Urinary bladder (tissue), 4 donors: Measurements from ENCODE around the gene SUFU. TPM values are rescaled to one million over a fixed set of nuclear protein-coding genes. Genes with fewer than 3 reads are reported as not detected.
"Not testable (repeated sequence)": the region's sequence is repeated elsewhere in the genome, so short reads cannot be mapped to it uniquely, and the experiment has no call there.

Experiments used
- DNase-seq: peaks from one replicate; pipeline ENCODE4 v3.0.0-alpha.2; 2015; ENCODE audit errors: extremely low spot score
- H3K27ac ChIP-seq: one replicate; pipeline ENCODE4 v1.5.1; 2013; ENCODE audit warnings: low read depth, mild to moderate bottlenecking, moderate library complexity
- H3K36me3 ChIP-seq: one replicate; pipeline ENCODE4 v1.6.1; 2013; ENCODE audit warnings: mild to moderate bottlenecking, moderate library complexity; ENCODE audit not compliant: insufficient read depth
- H3K4me1 ChIP-seq: one replicate; pipeline ENCODE4 v1.6.1; 2013; ENCODE audit warnings: mild to moderate bottlenecking, moderate library complexity; ENCODE audit not compliant: insufficient read depth
- H3K4me3 ChIP-seq: one replicate; pipeline ENCODE4 v1.5.1; 2013; ENCODE audit warnings: low read depth, low read length
- WGBS: extraction: QIAGEN DNeasy Blood & Tissue Kit; methylation state at CpG from one replicate; pipeline ENCODE4 v1.1.7; 2013; 5-methylcytosine and 5-hydroxymethylcytosine counted together
- polyA plus RNA-seq: library from polyadenylated mRNA; stranded (reverse); fragments of 200-250 nt; gene quantifications from one replicate; pipeline ENCODE4 v1.2.3, GENCODE V29; 2013
- total RNA-seq: library from RNA; depleted of rRNA; stranded (reverse); fragments of >200 nt; gene quantifications from one replicate; pipeline ENCODE4 v1.2.3, GENCODE V29; 2014
- donor health status: healthy with polysubstance abuse.
- donor health status: healthy.

Gene SUFU
- total RNA-seq (8.1 TPM), polyA plus RNA-seq (11.2 TPM)

DNA sequence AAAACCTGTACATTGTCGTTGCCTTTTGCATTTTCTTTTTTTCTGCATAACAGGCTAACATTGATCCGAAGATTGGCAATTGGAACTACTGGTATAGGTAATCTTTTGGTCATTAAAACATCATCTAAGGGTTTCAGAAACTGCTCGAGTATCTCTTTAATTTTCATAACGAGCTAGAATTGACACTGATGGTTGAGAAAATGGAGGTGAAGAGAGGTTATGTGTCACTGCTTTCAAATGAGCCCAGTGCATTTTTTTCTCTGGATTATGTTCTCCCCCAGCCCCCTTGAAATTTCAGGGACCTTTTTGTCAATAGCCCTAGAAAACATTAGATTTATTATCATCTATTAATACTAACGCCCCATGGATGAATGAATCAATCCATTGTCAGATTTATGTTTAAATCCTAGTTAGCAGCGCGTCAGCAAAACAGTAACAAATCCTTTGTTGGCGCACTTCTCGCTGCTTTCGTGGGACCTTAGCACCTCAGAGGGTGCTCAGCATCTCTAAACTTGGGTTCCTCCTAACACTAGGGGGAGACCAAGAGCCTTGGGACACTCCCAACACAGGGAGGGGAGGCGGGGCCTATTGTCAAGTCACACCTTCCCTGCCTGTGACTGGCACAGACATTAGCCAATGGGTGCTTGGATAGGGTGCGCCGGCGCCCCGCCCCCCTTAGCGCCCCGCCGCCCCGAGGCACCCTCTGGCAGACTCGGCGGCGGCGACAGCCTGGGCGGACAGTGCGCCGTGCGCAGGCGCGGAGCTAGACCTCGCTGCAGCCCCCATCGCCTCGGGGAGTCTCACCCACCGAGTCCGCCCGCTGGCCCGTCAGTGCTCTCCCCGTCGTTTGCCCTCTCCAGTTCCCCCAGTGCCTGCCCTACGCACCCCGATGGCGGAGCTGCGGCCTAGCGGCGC, at the start of gene SUFU:
TSS of gene SUFU (plus strand) at position 709 of the 915 bp plus-strand sequence. CDS start at position 890, 181 bp downstream.
- peak; percentile 96 for DNase-seq
- peaks cover 2% of the 10 kb centered on the region for H3K4me1 ChIP-seq
- peak within 1 kb of the TSS; percentile 73 for H3K27ac ChIP-seq
- peak within 1 kb of the TSS; percentile 96 for H3K4me3 ChIP-seq
- no peaks in the 10 kb centered on the region for H3K36me3 ChIP-seq
- under 1% methylated on average over 44 of the region's 44 CpGs for WGBS

GRCh38 chr10:102454662-102455487, 48.9 kb upstream of the SUFU start:
- 60% methylated on average over 13 of the region's 13 CpGs for WGBS
- H3K36me3 ChIP-seq, H3K4me1 ChIP-seq, DNase-seq, H3K4me3 ChIP-seq, H3K27ac ChIP-seq: not testable (repeated sequence)

DNA sequence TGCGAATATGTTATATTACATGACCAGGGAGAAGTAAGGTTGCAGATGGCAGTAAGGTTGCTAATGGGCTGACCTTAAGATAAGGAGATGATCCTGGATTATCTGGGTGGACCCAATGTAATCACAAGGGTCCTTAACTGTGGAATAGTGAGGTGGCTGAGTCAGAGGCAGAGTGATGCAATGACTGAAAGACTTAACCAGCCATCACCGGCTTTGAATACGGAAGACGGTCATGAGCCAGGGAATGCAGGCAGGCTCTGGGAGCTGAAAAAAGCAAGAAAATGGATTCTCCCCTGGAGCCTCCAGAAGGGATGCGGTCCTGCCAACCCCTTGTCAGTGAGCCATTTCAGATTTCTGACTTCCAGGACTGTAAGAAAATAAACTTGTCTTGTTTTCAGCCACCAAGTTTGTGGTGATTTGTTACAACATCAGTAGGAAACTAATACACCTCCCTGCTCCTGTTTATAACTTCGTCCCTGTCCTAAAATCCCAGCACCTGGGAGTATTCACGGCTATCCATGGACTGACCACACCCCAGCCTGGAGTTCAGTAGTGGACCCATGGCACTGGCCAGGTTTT, 47.8 kb upstream of the SUFU start:
- 65% methylated on average over 7 of the region's 7 CpGs for WGBS
- no peak for DNase-seq
- Histone ChIP-seq H3K4me3 (no peak overlapping the region), H3K4me1 (no peaks in the 10 kb centered on the region), H3K27ac (no peak overlapping the region), H3K36me3 (no peaks in the 10 kb centered on the region)

DNA sequence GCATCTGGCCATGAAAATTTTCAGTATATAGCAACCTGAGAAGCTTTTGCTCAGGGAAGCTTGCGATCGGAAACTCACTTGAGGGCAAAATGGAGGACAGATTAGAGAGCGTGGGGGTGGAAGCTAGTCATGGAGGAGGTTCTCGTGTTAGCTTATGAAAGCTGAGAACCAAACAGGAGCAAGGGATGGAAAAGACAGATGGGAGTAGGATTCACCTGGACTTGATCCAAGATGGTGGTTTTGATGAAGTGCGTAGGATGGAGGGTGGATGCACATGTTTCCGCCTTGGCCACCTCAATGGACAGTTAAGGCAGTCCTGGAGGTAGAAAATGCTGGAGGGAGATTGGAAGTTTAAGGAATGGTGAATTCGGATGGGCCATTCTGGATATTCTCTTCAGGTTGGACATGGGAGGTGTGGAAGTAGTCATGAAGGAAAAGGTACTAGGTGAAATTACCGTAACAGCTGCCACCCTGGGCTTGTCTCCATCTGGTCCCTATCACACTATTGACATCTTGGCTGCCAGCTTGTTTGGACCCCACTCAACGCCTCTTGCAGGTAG, 46.1 kb upstream of the SUFU start:
- no peak overlapping the region for H3K4me3 ChIP-seq
- DNase-seq = no peak
- no peaks in the 10 kb centered on the region for H3K4me1 ChIP-seq
- no peaks in the 10 kb centered on the region for H3K36me3 ChIP-seq
- H3K27ac ChIP-seq = no peak overlapping the region
- WGBS = 83% methylated on average over 9 of the region's 9 CpGs

GRCh38 chr10:102458656-102459055, 45.1 kb upstream of the SUFU start:
- WGBS = 74% methylated on average over 4 of the region's 4 CpGs
- H3K4me3 ChIP-seq = no peak overlapping the region
- DNase-seq = no peak
- H3K27ac ChIP-seq = no peak overlapping the region
- H3K4me1 ChIP-seq = no peaks in the 10 kb centered on the region
- H3K36me3 ChIP-seq = no peaks in the 10 kb centered on the region

GRCh38 chr10:102460836-102461186, 43.0 kb upstream of the SUFU start:
- no peaks in the 10 kb centered on the region for H3K4me1 ChIP-seq
- H3K36me3 ChIP-seq = no peaks in the 10 kb centered on the region
- DNase-seq = no peak
- WGBS = 29% methylated on average over 8 of the region's 8 CpGs
- no peak overlapping the region for H3K27ac ChIP-seq
- peak overlapping the region; percentile 29 for H3K4me3 ChIP-seq

DNA sequence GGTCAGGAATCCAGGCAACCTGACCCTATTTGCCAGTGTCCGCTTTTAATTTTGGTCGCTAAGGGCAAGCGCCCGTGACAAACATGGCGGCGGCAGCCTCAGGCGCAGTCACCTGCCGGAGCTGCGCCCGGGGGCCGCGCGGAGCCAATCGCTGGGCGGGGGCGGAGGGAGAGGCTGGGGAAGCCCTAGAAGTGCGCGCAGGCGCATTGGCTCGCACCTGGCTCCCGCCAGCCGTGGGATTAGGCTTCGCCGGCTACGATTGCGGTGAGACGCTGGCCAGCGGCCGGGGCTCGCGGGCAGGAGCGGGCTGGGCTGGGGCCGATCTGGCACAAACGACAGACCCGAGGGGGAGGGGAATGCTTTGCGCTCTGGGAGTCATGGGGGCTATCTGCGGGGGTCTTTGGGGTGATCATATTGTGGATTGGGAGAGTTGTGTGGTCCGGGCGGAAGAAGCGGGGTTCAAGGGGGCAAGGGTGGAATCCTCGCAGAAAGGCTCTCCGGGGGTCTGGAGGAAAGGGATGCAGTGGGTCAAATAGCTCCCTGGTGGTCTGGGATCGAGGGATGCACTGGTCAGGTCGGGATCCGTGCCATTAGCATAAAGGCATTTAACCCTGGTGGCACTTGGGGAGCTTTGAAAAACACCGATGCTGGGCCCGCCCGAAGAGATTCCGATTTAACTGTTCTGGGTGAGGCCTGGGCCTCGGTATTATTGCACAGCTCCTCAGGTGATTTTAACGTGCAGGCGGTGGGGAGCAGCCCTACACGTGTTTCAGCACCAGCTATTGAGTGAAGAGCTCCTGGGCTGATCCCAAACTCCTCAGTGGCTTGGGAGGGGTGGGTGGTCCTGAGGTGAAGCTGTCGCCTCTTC, 42.4 kb upstream of the SUFU start:
- Histone ChIP-seq H3K27ac (no peak overlapping the region), H3K4me3 (peak overlapping the region; percentile 29), H3K4me1 (no peaks in the 10 kb centered on the region), H3K36me3 (no peaks in the 10 kb centered on the region)
- WGBS = 6% methylated on average over 54 of the region's 54 CpGs
- DNase-seq = peak; percentile 54

DNA sequence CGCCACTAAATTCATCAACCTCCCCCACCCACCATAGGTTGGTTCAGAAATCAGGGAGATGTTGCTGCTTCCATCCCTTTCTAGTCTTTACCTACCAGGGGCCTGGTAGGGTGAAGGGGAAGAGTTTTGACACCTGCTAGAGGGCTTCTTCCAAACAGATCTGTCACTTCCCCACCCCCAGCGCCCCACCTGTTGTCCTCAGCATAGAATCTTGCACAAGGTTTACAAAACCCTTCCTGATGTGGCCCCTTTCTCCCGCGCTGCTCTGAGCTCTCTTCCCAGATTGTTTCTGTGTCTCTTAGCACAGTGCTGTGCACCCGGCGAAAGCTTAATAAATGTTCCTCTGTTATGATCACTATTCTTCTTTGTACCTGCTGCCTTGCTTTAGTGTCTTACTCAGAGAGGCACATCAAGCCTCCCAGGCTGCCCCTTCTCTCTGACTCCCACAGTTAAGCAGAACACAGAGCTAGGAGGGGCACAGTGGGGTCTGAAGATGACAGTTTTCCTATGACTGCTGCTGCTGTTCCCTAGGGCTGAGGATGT, 41.2 kb upstream of the SUFU start:
- H3K4me3 ChIP-seq = no peak overlapping the region

DNA sequence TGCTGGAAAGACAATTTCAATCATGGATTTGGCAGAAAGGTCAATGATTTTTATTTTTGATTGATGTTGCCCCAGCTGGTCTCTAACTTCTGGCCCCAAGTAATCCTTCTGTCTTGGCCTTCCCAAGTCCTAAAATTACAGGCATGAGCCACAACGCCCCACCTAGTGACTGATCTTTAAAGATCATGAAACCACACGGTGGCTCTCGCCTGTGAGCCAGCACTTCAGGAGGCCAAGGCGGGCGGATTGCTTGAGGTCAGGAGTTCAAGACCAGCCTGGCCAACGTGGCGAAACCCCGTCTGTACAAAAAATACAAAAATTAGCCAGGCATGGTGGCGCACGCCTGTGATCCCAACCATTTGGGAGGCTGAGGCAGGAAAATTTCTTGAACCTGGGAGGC, 39.8 kb upstream of the SUFU start:
- H3K27ac ChIP-seq = no peak overlapping the region
- no peak overlapping the region for H3K4me3 ChIP-seq
- 84% methylated on average over 10 of the region's 10 CpGs for WGBS
- no peaks in the 10 kb centered on the region for H3K36me3 ChIP-seq
- DNase-seq = no peak
- no peaks in the 10 kb centered on the region for H3K4me1 ChIP-seq

More for the DNA sequence above, 41.2 kb upstream of the SUFU start:
- Histone ChIP-seq H3K36me3 (no peaks in the 10 kb centered on the region), H3K4me1 (no peaks in the 10 kb centered on the region), H3K27ac (no peak overlapping the region)
- no peak for DNase-seq
- 69% methylated on average over 6 of the region's 6 CpGs for WGBS

GRCh38 chr10:102465466-102465865, 38.3 kb upstream of the SUFU start:
- no peak for DNase-seq
- Histone ChIP-seq H3K36me3 (no peaks in the 10 kb centered on the region), H3K27ac (no peak overlapping the region), H3K4me1 (no peaks in the 10 kb centered on the region), H3K4me3 (no peak overlapping the region)
- 45% methylated on average over 3 of the region's 3 CpGs for WGBS

GRCh38 chr10:102467318-102467717, 36.5 kb upstream of the SUFU start:
- 82% methylated on average over 6 of the region's 6 CpGs for WGBS
- DNase-seq = no peak
- no peaks in the 10 kb centered on the region for H3K4me1 ChIP-seq

GRCh38 chr10:102467971-102468438, 35.8 kb upstream of the SUFU start:
- Histone ChIP-seq H3K27ac (no peak overlapping the region), H3K36me3 (no peaks in the 10 kb centered on the region), H3K4me1 (no peaks in the 10 kb centered on the region), H3K4me3 (no peak overlapping the region)
- 53% methylated on average over 6 of the region's 6 CpGs for WGBS
- no peak for DNase-seq

More at GRCh38 chr10:102467318-102467717, 36.5 kb upstream of the SUFU start:
- no peak overlapping the region for H3K27ac ChIP-seq
- no peak overlapping the region for H3K4me3 ChIP-seq
- no peaks in the 10 kb centered on the region for H3K36me3 ChIP-seq
